Karpas-422 (cell line): Measurements from ENCODE around the gene SCARB1. TPM values are rescaled to one million over a fixed set of nuclear protein-coding genes. Genes with fewer than 3 reads are reported as not detected.

ENCODE experiments used
- DNase-seq: peaks from one replicate; pipeline ENCODE4 v3.0.0-alpha.2; 2015
- H2AFZ ChIP-seq: fragments of 200-600 bp; sonication (generic); 2 replicates; pipeline ENCODE4 v1.6.1; 2014; ENCODE audit warnings: antibody characterized with exemption, low read length, mixed read lengths
- H3K27ac ChIP-seq: fragments of 200-600 bp; sonication (generic); 2 replicates; pipeline ENCODE4 v1.5.1; 2014; ENCODE audit warnings: mild to moderate bottlenecking, low read length, moderate library complexity
- H3K27me3 ChIP-seq: fragments of 200-600 bp; sonication (generic); 2 replicates; pipeline ENCODE4 v1.6.1; 2014; ENCODE audit warnings: low read length, mixed read lengths
- H3K36me3 ChIP-seq: fragments of 200-600 bp; sonication (generic); 2 replicates; pipeline ENCODE4 v1.6.1; 2014; ENCODE audit warnings: low read length, mixed read lengths; ENCODE audit not compliant: insufficient read depth
- H3K4me1 ChIP-seq: fragments of 200-600 bp; sonication (generic); 2 replicates; pipeline ENCODE4 v1.6.1; 2014; ENCODE audit warnings: mild to moderate bottlenecking, low read length, mixed read lengths
- H3K4me2 ChIP-seq: fragments of 200-600 bp; sonication (generic); 2 replicates; pipeline ENCODE4 v1.6.1; 2014; ENCODE audit warnings: low read length, low read depth, mild to moderate bottlenecking; ENCODE audit not compliant: poor library complexity, severe bottlenecking
- H3K4me3 ChIP-seq: fragments of 200-600 bp; sonication (generic); 2 replicates; pipeline ENCODE4 v1.5.1; 2014; ENCODE audit warnings: mild to moderate bottlenecking, antibody characterized with exemption, low read length, mixed read lengths
- H3K79me2 ChIP-seq: fragments of 200-600 bp; sonication (generic); 2 replicates; pipeline ENCODE4 v1.6.1; 2014; ENCODE audit warnings: mild to moderate bottlenecking, low read length, mixed read lengths
- H3K9ac ChIP-seq: fragments of 200-600 bp; sonication (generic); 2 replicates; pipeline ENCODE4 v1.6.0; 2014; ENCODE audit warnings: low read length
- H3K9me2 ChIP-seq: fragments of 200-600 bp; sonication (generic), shearing (Covaris generic); replicated peaks from 2 replicates; pipeline ENCODE4 v1.6.0; 2014; ENCODE audit warnings: mild to moderate bottlenecking, low read length, moderate library complexity; ENCODE audit not compliant: insufficient read depth
- H3K9me3 ChIP-seq: fragments of 300-700, 200-600 bp; sonication (generic); 2 replicates; pipeline ENCODE4 v1.6.1; 2014; ENCODE audit warnings: low read length, mixed read lengths
- H4K20me1 ChIP-seq: fragments of 200-600 bp; sonication (generic); 2 replicates; pipeline ENCODE4 v1.6.1; 2014; ENCODE audit warnings: mild to moderate bottlenecking, antibody characterized with exemption, low read length, low read depth; ENCODE audit not compliant: insufficient read depth
- total RNA-seq: library from RNA; depleted of rRNA; stranded (reverse); fragments of >200 nt; shearing (Covaris generic); gene quantifications from 2 replicates; pipeline ENCODE4 v1.2.3, GENCODE V29; 2014; ENCODE audit warnings: low replicate concordance

The SCARB1 gene
- total RNA-seq, 1 experiment from 2014 or later: 91.7 TPM

- no peaks in the 10 kb centered on the region for H3K9me3 ChIP-seq
- no peak overlapping the region for H3K4me2 ChIP-seq
- H3K4me3 ChIP-seq: no peak overlapping the region
- no peak overlapping the region for H2AFZ ChIP-seq
- peaks cover 9% of the 10 kb centered on the region; the same call in 1 of the 2 replicates for H4K20me1 ChIP-seq
- no peak overlapping the region for H3K9ac ChIP-seq
- DNase-seq: no peak
- H3K9me2 ChIP-seq: no peaks in the 10 kb centered on the region
- no peaks in the 10 kb centered on the region for H3K27me3 ChIP-seq
- peaks cover 21% of the 10 kb centered on the region for H3K4me1 ChIP-seq
- H3K36me3 ChIP-seq: peaks cover 16% of the 10 kb centered on the region
- H3K79me2 ChIP-seq: no peaks in the 10 kb centered on the region
- no peak overlapping the region for H3K27ac ChIP-seq
These were observed 84.2 kb downstream of the SCARB1 start for GRCh38 chr12:124779161-124780141.

GRCh38 chr12:124778411-124778810 lies 85.3 kb downstream of the SCARB1 start:
- H3K4me1 ChIP-seq: peaks cover 28% of the 10 kb centered on the region
- H3K9me2 ChIP-seq: no peaks in the 10 kb centered on the region
- no peak overlapping the region for H3K9ac ChIP-seq
- H3K27me3 ChIP-seq: no peaks in the 10 kb centered on the region
- H3K4me2 ChIP-seq: no peak overlapping the region
- no peak overlapping the region for H3K27ac ChIP-seq
- H3K4me3 ChIP-seq: no peak overlapping the region
- DNase-seq: no peak
- H3K9me3 ChIP-seq: no peaks in the 10 kb centered on the region
- no peaks in the 10 kb centered on the region for H3K79me2 ChIP-seq
- peaks cover 3% of the 10 kb centered on the region; the same call in 1 of the 2 replicates for H4K20me1 ChIP-seq
- H2AFZ ChIP-seq: no peak overlapping the region
- peaks cover 9% of the 10 kb centered on the region for H3K36me3 ChIP-seq

- no peak for DNase-seq
- H3K4me1 ChIP-seq: peaks cover 28% of the 10 kb centered on the region
These were observed 86.0 kb downstream of the SCARB1 start for GRCh38 chr12:124777399-124778372.

GRCh38 chr12:124776125-124776513 lies 87.5 kb downstream of the SCARB1 start:
- Histone ChIP-seq H2AFZ (no peak overlapping the region), H3K9me3 (no peaks in the 10 kb centered on the region), H3K4me3 (no peak overlapping the region), H3K36me3 (no peaks in the 10 kb centered on the region), H3K9ac (no peak overlapping the region), H3K27me3 (no peaks in the 10 kb centered on the region), H3K79me2 (no peaks in the 10 kb centered on the region), H4K20me1 (peaks cover 3% of the 10 kb centered on the region; the same call in 1 of the 2 replicates), H3K4me1 (peaks cover 36% of the 10 kb centered on the region), H3K9me2 (no peaks in the 10 kb centered on the region), H3K27ac (no peak overlapping the region), H3K4me2 (peak overlapping the region; percentile 57)
- DNase-seq: no peak

More at GRCh38 chr12:124777399-124778372, 86.0 kb downstream of the SCARB1 start:
- no peak overlapping the region for H3K27ac ChIP-seq
- no peak overlapping the region for H3K4me2 ChIP-seq
- H3K27me3 ChIP-seq: no peaks in the 10 kb centered on the region
- H3K9me3 ChIP-seq: no peaks in the 10 kb centered on the region
- no peak overlapping the region for H2AFZ ChIP-seq
- peaks cover 7% of the 10 kb centered on the region for H3K36me3 ChIP-seq
- H3K9ac ChIP-seq: no peak overlapping the region
- H3K9me2 ChIP-seq: no peaks in the 10 kb centered on the region
- H3K79me2 ChIP-seq: no peaks in the 10 kb centered on the region
- peaks cover 3% of the 10 kb centered on the region; the same call in 1 of the 2 replicates for H4K20me1 ChIP-seq
- no peak overlapping the region for H3K4me3 ChIP-seq

GRCh38 chr12:124774462-124775167 lies 89.0 kb downstream of the SCARB1 start:
- Histone ChIP-seq H3K9ac (peak overlapping the region; percentile 36), H4K20me1 (peaks cover 3% of the 10 kb centered on the region; the same call in 1 of the 2 replicates), H3K79me2 (no peaks in the 10 kb centered on the region), H2AFZ (no peak overlapping the region), H3K27ac (peak overlapping the region; percentile 27; the same call in 1 of the 2 replicates), H3K9me3 (no peaks in the 10 kb centered on the region), H3K27me3 (no peaks in the 10 kb centered on the region), H3K4me1 (peaks cover 46% of the 10 kb centered on the region), H3K9me2 (no peaks in the 10 kb centered on the region), H3K4me3 (peak overlapping the region; percentile 37; the same call in 1 of the 2 replicates), H3K4me2 (peak overlapping the region; percentile 57), H3K36me3 (no peaks in the 10 kb centered on the region)
- peak; percentile 82 for DNase-seq

GRCh38 chr12:124774054-124774461 lies 89.6 kb downstream of the SCARB1 start:
- H3K9me2 ChIP-seq: no peaks in the 10 kb centered on the region
- H3K27ac ChIP-seq: 0 out of 2 replicates have a peak overlapping the region, but pooled peaks have one; percentile 27
- H3K79me2 ChIP-seq: no peaks in the 10 kb centered on the region
- H3K36me3 ChIP-seq: no peaks in the 10 kb centered on the region
- peak overlapping the region; percentile 36 for H3K9ac ChIP-seq
- no peaks in the 10 kb centered on the region for H3K27me3 ChIP-seq
- no peaks in the 10 kb centered on the region for H3K9me3 ChIP-seq
- peaks cover 46% of the 10 kb centered on the region for H3K4me1 ChIP-seq
- H4K20me1 ChIP-seq: peaks cover under 1% of the 10 kb centered on the region; the same call in 1 of the 2 replicates
- H3K4me2 ChIP-seq: peak overlapping the region; percentile 57
- H2AFZ ChIP-seq: no peak overlapping the region
- H3K4me3 ChIP-seq: peak overlapping the region; percentile 37; the same call in 1 of the 2 replicates
- DNase-seq: no peak

- no peak for DNase-seq
- H3K4me3 ChIP-seq: no peak overlapping the region
- no peak overlapping the region for H2AFZ ChIP-seq
- no peak overlapping the region for H3K4me2 ChIP-seq
- no peaks in the 10 kb centered on the region for H3K9me3 ChIP-seq
- no peak overlapping the region for H3K9ac ChIP-seq
- no peaks in the 10 kb centered on the region; the same call in 1 of the 2 replicates for H4K20me1 ChIP-seq
- H3K9me2 ChIP-seq: no peaks in the 10 kb centered on the region
- H3K4me1 ChIP-seq: peaks cover 46% of the 10 kb centered on the region
- no peaks in the 10 kb centered on the region for H3K27me3 ChIP-seq
- H3K27ac ChIP-seq: no peak overlapping the region
- no peaks in the 10 kb centered on the region for H3K36me3 ChIP-seq
- no peaks in the 10 kb centered on the region for H3K79me2 ChIP-seq
These were observed 91.1 kb downstream of the SCARB1 start for GRCh38 chr12:124772289-124773170.
